ENCODE measurements around the gene DNAJA3.

The DNAJA3 gene

GRCh38 chr16:4385066-4385788 is 40.4 kb upstream of the DNAJA3 start:
- H3K27ac ChIP-seq: no peak overlapping the region

GRCh38 chr16:4385789-4386450 is 39.7 kb upstream of the DNAJA3 start:
- H3K27ac ChIP-seq: no peak overlapping the region

More at GRCh38 chr16:4385066-4385788, 40.4 kb upstream of the DNAJA3 start:
- TF ChIP-seq, protein P1, sequence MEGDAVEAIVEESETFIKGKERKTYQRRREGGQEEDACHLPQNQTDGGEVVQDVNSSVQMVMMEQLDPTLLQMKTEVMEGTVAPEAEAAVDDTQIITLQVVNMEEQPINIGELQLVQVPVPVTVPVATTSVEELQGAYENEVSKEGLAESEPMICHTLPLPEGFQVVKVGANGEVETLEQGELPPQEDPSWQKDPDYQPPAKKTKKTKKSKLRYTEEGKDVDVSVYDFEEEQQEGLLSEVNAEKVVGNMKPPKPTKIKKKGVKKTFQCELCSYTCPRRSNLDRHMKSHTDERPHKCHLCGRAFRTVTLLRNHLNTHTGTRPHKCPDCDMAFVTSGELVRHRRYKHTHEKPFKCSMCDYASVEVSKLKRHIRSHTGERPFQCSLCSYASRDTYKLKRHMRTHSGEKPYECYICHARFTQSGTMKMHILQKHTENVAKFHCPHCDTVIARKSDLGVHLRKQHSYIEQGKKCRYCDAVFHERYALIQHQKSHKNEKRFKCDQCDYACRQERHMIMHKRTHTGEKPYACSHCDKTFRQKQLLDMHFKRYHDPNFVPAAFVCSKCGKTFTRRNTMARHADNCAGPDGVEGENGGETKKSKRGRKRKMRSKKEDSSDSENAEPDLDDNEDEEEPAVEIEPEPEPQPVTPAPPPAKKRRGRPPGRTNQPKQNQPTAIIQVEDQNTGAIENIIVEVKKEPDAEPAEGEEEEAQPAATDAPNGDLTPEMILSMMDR (conservative IDR thresholded peaks at IDR 0.05): no peak

GRCh38 chr16:4386451-4386805 is 39.2 kb upstream of the DNAJA3 start:
- TF ChIP-seq, protein P1 (conservative IDR thresholded peaks at IDR 0.05): no peak
- no peak overlapping the region for H3K27ac ChIP-seq

More at GRCh38 chr16:4385789-4386450, 39.7 kb upstream of the DNAJA3 start:
- TF ChIP-seq, protein P1 (conservative IDR thresholded peaks at IDR 0.05): no peak

DNA sequence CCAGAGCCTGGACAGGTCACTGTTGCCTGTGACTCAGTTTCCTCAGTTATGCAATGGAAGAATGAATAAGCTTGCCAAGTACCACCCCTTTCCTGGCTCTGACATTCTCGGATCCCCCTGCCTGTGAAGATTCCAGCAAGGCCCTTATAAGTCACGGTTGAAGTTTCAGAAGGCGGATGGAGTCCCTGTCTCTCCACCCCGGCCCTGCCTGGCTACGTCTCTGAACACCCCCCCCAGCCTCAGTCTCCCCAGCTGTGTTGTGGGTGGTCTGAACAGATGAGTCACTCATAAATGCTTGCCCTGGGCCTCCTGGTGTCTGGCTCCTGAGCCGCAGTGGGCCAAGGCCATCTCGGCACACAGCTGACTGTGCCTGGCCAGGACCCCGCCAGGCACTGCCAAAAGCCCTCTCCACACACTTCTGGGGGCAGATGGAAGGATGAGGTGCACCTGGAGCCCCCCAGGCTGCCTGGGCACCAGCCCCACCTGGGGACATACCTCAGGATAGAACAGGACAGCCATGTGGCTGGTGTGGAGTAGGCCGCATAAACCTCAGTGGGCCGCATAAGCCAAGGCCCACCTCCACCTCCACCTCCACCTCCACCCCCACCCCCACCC is 38.6 kb upstream of the DNAJA3 start:
- TF ChIP-seq, protein P1 (conservative IDR thresholded peaks at IDR 0.05): no peak
- no peak overlapping the region for H3K27ac ChIP-seq

- TF ChIP-seq, protein P1 (conservative IDR thresholded peaks at IDR 0.05): no peak
Observed at GRCh38 chr16:4387781-4388180, 37.9 kb upstream of the DNAJA3 start.

GRCh38 chr16:4388271-4389021 is 37.2 kb upstream of the DNAJA3 start:
- no peak overlapping the region for H3K27ac ChIP-seq
- TF ChIP-seq, protein P1 (conservative IDR thresholded peaks at IDR 0.05): no peak

More at GRCh38 chr16:4387781-4388180, 37.9 kb upstream of the DNAJA3 start:
- H3K27ac ChIP-seq: no peak overlapping the region

Measured in VCaP (cell line).